ENCODE results near the gene TTC22. TPM values are rescaled to one million over a fixed set of nuclear protein-coding genes. Genes with fewer than 3 reads are reported as not detected.
"Not testable (repeated sequence)": the region's sequence is repeated elsewhere in the genome, so short reads cannot be mapped to it uniquely, and the experiment has no call there.

Gene TTC22
- total RNA-seq, 1 donor from 2014 or later, result not detected

DNA sequence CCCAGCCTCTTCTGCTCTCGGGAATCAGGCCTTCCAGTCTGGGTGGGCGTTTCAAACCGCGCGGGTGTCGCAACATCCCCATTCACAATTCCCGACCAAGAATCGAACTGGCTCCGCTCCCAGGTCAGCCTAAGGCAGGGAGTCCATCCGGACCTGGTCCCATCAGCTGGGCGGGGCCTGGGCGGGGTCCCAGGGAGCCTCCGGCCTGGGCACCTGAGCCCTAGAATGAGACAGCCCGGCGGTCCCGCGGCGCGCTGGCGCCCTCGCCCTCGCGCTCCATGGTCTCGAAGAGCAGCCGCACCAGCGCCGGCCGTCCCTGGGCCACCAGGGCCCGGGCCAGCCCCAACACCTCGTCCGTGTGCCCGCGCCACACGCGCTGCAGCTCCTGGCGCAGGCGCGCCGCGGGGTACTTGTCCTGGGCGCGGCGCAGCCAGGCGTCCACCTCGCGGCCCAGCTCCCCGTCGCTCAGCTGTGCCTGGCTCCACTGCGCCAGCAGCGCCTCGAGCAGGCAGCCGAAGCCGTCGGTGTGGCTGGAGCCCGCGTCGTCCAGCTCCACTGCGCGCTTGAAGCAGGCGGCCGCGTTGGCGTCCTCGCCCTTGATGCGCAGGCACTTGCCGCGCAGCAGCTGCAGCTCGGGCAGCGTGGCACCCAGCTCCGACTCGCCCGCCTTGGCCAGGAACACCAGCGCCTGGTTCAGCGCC lies 19.9 kb downstream of the TTC22 start:
- H3K4me3 Mint-ChIP-seq, result no peak overlapping the region
- H3K27me3 Mint-ChIP-seq (ENCODE audit: low read depth), result peaks cover 52% of the 10 kb centered on the region
- H3K27ac Mint-ChIP-seq (ENCODE audit: unreplicated experiment), result no peak overlapping the region
- no peaks in the 10 kb centered on the region for H3K9me3 Mint-ChIP-seq
- TF ChIP-seq, protein P1, sequence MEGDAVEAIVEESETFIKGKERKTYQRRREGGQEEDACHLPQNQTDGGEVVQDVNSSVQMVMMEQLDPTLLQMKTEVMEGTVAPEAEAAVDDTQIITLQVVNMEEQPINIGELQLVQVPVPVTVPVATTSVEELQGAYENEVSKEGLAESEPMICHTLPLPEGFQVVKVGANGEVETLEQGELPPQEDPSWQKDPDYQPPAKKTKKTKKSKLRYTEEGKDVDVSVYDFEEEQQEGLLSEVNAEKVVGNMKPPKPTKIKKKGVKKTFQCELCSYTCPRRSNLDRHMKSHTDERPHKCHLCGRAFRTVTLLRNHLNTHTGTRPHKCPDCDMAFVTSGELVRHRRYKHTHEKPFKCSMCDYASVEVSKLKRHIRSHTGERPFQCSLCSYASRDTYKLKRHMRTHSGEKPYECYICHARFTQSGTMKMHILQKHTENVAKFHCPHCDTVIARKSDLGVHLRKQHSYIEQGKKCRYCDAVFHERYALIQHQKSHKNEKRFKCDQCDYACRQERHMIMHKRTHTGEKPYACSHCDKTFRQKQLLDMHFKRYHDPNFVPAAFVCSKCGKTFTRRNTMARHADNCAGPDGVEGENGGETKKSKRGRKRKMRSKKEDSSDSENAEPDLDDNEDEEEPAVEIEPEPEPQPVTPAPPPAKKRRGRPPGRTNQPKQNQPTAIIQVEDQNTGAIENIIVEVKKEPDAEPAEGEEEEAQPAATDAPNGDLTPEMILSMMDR (conservative IDR thresholded peaks at IDR 0.05), result no peak
- no peaks in the 10 kb centered on the region for H3K36me3 Mint-ChIP-seq (ENCODE audit: low read depth)
- no peaks in the 10 kb centered on the region for H3K4me1 Mint-ChIP-seq
- DNase-seq (ENCODE audit: low read depth, low spot score), result no peak

DNA sequence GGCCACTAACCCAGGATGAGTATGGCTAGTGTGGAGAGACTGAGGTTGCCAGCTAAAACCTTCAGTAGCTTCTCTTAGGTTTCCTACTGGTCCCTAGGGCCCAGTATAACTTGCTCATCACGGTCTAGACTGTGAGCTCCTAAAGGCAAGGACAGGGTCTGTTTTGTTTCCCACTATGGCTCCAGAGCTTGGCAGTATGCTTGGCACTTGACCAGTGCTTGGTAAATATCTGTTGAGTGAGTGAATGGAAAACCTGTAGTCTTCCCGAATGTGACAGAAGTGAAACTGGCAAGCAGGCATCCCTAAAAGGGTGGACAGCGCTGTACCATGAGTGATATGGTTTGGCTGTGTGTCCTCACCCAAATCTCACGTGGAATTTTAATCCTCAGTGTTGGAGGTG lies 23.7 kb downstream of the TTC22 start:
- Mint-ChIP-seq H3K9me3 (peaks cover 4% of the 10 kb centered on the region), H3K4me3 (no peak overlapping the region), H3K4me1 (peaks cover 6% of the 10 kb centered on the region), H3K27ac (ENCODE audit: unreplicated experiment) (no peak overlapping the region), H3K27me3 (ENCODE audit: low read depth) (peaks cover 42% of the 10 kb centered on the region), H3K36me3 (ENCODE audit: low read depth) (no peaks in the 10 kb centered on the region)
- TF ChIP-seq, protein P1 (conservative IDR thresholded peaks at IDR 0.05), result no peak
- DNase-seq (ENCODE audit: low read depth, low spot score), result no peak

DNA sequence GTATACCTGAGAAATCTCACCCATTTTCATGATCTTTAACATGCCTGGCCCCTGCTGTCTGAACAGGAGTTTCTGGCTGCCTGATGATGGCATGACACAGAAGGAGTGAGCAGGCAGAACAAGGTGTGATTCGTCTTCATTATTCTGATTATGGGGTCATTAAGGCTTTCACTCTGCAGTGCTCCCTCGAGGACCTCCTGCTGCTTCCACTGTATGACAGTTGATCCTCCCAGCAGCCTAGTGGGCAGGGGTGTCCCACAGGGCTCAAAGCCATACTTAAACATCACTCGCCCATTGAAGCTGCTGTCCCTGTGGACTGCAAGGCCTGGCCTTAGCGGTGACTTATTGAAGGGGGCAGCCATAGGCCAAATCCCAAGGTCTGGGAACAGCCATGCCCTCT lies 24.1 kb downstream of the TTC22 start:
- Mint-ChIP-seq H3K4me3 (no peak overlapping the region), H3K9me3 (peaks cover 4% of the 10 kb centered on the region), H3K36me3 (ENCODE audit: low read depth) (no peaks in the 10 kb centered on the region), H3K27ac (ENCODE audit: unreplicated experiment) (no peak overlapping the region), H3K27me3 (ENCODE audit: low read depth) (peaks cover 38% of the 10 kb centered on the region), H3K4me1 (peaks cover 6% of the 10 kb centered on the region)
- DNase-seq (ENCODE audit: low read depth, low spot score), result no peak
- TF ChIP-seq, protein P1 (conservative IDR thresholded peaks at IDR 0.05), result no peak

DNA sequence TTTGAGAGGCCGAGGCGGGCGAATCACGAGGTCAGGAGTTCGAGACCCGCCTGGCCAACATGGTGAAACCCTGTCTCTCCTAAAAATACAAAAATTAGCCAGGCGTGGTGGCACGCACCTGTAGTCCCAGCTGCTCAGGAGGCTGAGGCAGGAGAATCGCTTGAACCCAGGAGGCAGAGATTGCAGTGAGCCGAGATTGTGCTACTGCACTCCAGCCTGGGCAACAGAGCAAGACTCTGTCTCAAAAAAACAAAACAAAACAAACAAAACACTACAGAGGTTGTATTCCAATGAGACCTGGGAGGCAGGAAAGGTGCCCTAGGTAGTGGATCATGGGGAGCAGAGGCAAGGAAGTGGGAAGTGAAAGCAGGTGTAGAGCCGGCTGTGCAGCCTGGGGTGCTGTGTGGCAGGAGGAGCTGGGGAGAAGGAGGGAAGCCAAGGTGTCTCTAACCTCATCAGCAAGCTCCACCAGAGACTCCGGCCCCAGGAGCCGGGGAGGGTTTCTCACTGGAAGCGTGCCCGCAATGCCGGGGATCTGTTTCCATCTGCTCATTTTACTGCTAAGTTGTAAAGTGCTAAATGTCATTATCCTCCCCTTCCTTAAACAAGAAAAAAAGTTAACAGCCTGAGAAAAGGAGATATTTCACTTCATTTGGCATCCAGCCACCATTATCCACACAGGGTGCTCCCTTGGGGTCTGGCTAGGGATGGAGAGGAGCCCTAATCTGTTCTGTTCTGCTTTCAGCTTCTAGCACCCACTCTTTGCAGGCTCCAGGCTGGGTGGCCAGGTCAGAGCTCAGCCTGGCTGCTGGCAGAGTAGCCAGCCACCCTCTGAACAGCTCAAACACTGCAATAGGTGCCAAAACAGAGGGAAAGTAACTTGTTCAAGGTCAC lies 25.0 kb downstream of the TTC22 start:
- peaks cover 32% of the 10 kb centered on the region for H3K27me3 Mint-ChIP-seq (ENCODE audit: low read depth)
- H3K9me3 Mint-ChIP-seq; DNase-seq (ENCODE audit: low read depth, low spot score); H3K4me3 Mint-ChIP-seq; H3K36me3 Mint-ChIP-seq (ENCODE audit: low read depth); H3K4me1 Mint-ChIP-seq; H3K27ac Mint-ChIP-seq (ENCODE audit: unreplicated experiment): not testable (repeated sequence)

DNA sequence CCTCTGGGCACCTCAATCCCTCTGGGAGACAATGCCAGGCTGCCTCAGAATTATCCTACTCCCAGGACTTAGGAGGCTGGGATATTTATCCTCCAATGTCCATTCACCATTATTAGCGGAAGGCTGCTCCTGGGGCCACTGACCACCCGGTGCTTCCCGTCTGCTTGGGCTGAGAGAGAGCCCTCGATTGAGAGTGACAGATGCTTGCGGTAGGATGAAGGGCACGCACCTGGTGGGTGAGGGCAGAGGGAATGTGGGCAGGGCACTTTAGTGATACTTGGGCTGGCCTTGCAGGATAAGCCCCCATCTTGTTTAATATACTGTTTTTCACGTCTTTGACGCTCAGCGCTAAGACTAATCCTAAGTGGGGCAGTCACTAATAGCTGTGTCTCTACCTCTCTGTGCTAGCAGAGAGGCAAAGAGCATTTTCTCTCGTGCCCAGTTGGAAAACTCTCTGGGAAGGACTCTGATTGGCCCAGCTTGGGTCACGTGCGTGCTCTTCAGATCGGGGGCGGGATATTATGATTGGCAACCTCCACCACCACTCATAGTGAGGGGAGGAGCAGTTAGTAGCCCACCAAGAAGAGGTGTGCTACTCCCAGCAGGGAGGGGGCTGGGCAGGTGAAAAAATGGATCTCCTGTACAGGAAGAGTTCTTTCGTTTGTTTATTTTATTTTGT lies 26.2 kb downstream of the TTC22 start:
- no peak overlapping the region for H3K4me3 Mint-ChIP-seq
- H3K27ac Mint-ChIP-seq (ENCODE audit: unreplicated experiment), result no peak overlapping the region
- H3K27me3 Mint-ChIP-seq (ENCODE audit: low read depth), result peaks cover 25% of the 10 kb centered on the region
- TF ChIP-seq, protein P1 (conservative IDR thresholded peaks at IDR 0.05), result no peak
- DNase-seq (ENCODE audit: low read depth, low spot score), result peak; percentile 31
- no peaks in the 10 kb centered on the region for H3K36me3 Mint-ChIP-seq (ENCODE audit: low read depth)
- H3K9me3 Mint-ChIP-seq, result peaks cover 4% of the 10 kb centered on the region
- H3K4me1 Mint-ChIP-seq, result peaks cover 6% of the 10 kb centered on the region
